Heart right ventricle (tissue), 16 donors: Measurements from ENCODE around the gene RMI2. TPM values are rescaled to one million over a fixed set of nuclear protein-coding genes. Genes with fewer than 3 reads are reported as not detected.

Source experiments
- ATAC-seq, 8 donors: fragments of 200-7000 bp; cut with Tn5 transposase; one replicate each; pipeline ENCODE4 v1.9.1; 2020; ENCODE audit warnings: mild to moderate bottlenecking in 8 of 8, moderate library complexity in 8 of 8, moderate number of reproducible peaks in 1 of 8
- DNase-seq, 2 donors: peaks; one replicate each; pipeline ENCODE4 v3.0.0-alpha.2; 2020
- H3K27ac ChIP-seq, 10 donors: fragments of 200-600 bp; sonication (generic) in 2 of 10; one replicate each; pipeline versions ENCODE4 v1.5.0 to v1.8.0; 2020 to 2022; ENCODE audit warnings: mild to moderate bottlenecking in 3 of 10
- H3K27me3 ChIP-seq, 7 donors: fragments of 200-600 bp; one replicate each; pipeline ENCODE4 v1.8.0; 2021 to 2022; ENCODE audit warnings: mild to moderate bottlenecking in 2 of 7
- H3K36me3 ChIP-seq, 9 donors: fragments of 200-600 bp; sonication (generic) in 1 of 9; one replicate each; pipeline versions ENCODE4 v1.5.0 to v1.8.0; 2020 to 2022; ENCODE audit warnings: mild to moderate bottlenecking in 2 of 9
- H3K4me1 ChIP-seq, 9 donors: fragments of 200-600 bp; sonication (generic) in 1 of 9; one replicate each; pipeline versions ENCODE4 v1.5.0 to v1.8.0; 2020 to 2022; ENCODE audit warnings: mild to moderate bottlenecking in 4 of 9
- H3K4me3 ChIP-seq, 10 donors: fragments of 200-600 bp; sonication (generic) in 2 of 10; one replicate each; pipeline versions ENCODE4 v1.5.0 to v1.8.0; 2020 to 2022; ENCODE audit warnings: mild to moderate bottlenecking in 7 of 10, moderate library complexity in 2 of 10
- H3K9me3 ChIP-seq, 11 donors: fragments of 200-600 bp in 10 of 11; sonication (generic) in 2 of 11; one replicate each; pipeline versions ENCODE4 v1.5.0 to v1.8.0; 2013 to 2022; ENCODE audit warnings: mild to moderate bottlenecking in 2 of 11, control low read depth in 1 of 11, moderate library complexity in 1 of 11
- WGBS, 2 donors: extraction: QIAGEN DNeasy Blood & Tissue Kit; methylation state at CpG; one replicate each; pipeline ENCODE4 v1.1.7; 2013; ENCODE audit warnings: inconsistent platforms in 1 of 2; 5-methylcytosine and 5-hydroxymethylcytosine counted together
- intact Hi-C, 10 donors: fragments of 100-400 bp; cut with DNase I; formaldehyde crosslinking; loops; one replicate each; pipeline versions ENCODE4 v1.11.1 to v1.14.2; 2022
- polyA plus RNA-seq, 2 donors: library from polyadenylated mRNA; stranded (reverse); fragments of 200-250 nt; gene quantifications; one replicate each; pipeline ENCODE4 v1.2.3, GENCODE V29; 2013
- total RNA-seq, 10 donors: library from RNA; stranded (reverse); fragmentation: NEBNext Ultra II Directional in 3 of 10; extraction: Animal tissue kit (Norgen Biotek cat#: 25700) in 3 of 10; gene quantifications; one replicate each; pipeline versions ENCODE4 v1.2.1 to v1.2.4, GENCODE V29; 2021 to 2023
- TF ChIP-seq, protein P1 (sequence below), 9 donors: fragments of 200-600 bp; sonication (generic) in 2 of 9; IDR thresholded peaks; one replicate each; pipeline versions ENCODE4 v1.5.0 to v1.8.0; 2021 to 2022; ENCODE audit warnings: antibody characterized with exemption in 9 of 9, mild to moderate bottlenecking in 5 of 9, moderate library complexity in 1 of 9
- donor health status: Arrhythmogenic right ventricular cardiomyopathy.
- donor health status: ischemic (EF 13 %, LVEDD 7.1; RV severe dilation, severe dysfunction).
- donor health status: healthy with polysubstance abuse.
- donor health status: DM: no; HTN: yes; CAD: no.
- donor health status: DM: no; HTN: no; CAD: no.
- donor health status: ischemic (EF 25% LVEDD 6.9; RV normal size, moderate dysfunction).
- donor health status: ischemic (EF 25% LVEDD 5.7; RV mildly dilated, moderate dysfunction).
- donor health status: healthy.
- donor health status: DM: yes; HTN: yes; CAD: no.
- donor health status: Ischemic cardiomyopathy.
- donor health status: ischemic (EF 35%, LVEDD 5.7; RV mildly dilated, moderate dysfunction).
- donor health status: nonischemic (EF 11% LVEDD 7.7; RV severe dilation, severe dysfunction).
- donor health status: DM: yes; HTN: yes; CAD: no.
- donor health status: PGD.
- donor health status: ischemic (EF 29% LVEDD 5.4; RV normal size, mild dysfunction).
- donor health status: nonischemic (EF 23%, LVEDD 6.1; RV moderate dilation, normal function).

RMI2 gene
- total and polyA plus RNA-seq, 12 donors = 0.22 to 3.8 (median 1.1) TPM

DNA sequence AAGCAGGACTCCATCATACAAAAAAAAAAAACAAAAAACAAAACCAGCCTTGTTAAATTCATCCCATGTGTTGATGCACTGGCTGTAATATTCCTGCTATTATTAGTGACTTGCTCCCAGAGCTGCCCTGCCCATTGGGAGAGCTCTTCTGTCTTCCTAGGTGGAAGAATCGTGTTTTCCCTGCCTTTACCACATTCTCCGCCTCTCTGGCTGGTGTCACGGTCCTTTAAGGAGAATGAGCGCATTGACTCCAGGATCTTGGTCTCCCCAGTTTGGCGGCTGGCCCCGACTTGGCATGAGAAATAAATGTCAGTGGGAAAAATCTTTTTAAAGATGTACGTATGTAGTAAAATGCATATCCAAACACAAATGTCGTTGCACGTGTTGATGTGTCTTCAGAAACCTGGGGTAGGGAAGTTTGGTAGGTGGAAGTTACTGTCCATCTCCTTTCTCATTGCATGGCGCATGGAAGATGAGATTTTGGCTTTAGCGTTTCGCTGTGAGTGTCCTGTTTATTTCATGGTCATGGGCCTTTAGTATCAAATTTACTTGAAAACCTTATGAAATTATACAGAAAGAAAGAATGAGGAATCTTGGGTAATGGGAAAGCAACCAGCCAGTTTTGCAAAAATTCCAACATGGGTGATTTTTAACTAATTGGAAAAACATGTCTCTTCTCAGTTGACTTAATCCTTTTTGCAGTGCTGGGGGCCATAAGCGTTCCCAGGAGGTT is 15.5 kb downstream of the RMI2 start:
- Histone ChIP-seq H3K4me1 (peaks cover 8 to 82% (median 41%) of the 10 kb centered on the region in 9 donors), H3K9me3 (no peaks in the 10 kb centered on the region), H3K36me3 (no peaks in the 10 kb centered on the region), H3K27ac (no peak overlapping the region), H3K4me3 (no peak overlapping the region), H3K27me3 (peaks cover 0 to 65% (median 0%) of the 10 kb centered on the region in 7 donors)
- intact Hi-C loops = no loop called here
- TF ChIP-seq, protein P1, sequence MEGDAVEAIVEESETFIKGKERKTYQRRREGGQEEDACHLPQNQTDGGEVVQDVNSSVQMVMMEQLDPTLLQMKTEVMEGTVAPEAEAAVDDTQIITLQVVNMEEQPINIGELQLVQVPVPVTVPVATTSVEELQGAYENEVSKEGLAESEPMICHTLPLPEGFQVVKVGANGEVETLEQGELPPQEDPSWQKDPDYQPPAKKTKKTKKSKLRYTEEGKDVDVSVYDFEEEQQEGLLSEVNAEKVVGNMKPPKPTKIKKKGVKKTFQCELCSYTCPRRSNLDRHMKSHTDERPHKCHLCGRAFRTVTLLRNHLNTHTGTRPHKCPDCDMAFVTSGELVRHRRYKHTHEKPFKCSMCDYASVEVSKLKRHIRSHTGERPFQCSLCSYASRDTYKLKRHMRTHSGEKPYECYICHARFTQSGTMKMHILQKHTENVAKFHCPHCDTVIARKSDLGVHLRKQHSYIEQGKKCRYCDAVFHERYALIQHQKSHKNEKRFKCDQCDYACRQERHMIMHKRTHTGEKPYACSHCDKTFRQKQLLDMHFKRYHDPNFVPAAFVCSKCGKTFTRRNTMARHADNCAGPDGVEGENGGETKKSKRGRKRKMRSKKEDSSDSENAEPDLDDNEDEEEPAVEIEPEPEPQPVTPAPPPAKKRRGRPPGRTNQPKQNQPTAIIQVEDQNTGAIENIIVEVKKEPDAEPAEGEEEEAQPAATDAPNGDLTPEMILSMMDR (IDR thresholded peaks at IDR 0.05) = no peak
- DNase-seq (no peak), ATAC-seq (no peak)
- WGBS, 2 donors = 82% methylated on average over 13 of the region's 13 CpGs

DNA sequence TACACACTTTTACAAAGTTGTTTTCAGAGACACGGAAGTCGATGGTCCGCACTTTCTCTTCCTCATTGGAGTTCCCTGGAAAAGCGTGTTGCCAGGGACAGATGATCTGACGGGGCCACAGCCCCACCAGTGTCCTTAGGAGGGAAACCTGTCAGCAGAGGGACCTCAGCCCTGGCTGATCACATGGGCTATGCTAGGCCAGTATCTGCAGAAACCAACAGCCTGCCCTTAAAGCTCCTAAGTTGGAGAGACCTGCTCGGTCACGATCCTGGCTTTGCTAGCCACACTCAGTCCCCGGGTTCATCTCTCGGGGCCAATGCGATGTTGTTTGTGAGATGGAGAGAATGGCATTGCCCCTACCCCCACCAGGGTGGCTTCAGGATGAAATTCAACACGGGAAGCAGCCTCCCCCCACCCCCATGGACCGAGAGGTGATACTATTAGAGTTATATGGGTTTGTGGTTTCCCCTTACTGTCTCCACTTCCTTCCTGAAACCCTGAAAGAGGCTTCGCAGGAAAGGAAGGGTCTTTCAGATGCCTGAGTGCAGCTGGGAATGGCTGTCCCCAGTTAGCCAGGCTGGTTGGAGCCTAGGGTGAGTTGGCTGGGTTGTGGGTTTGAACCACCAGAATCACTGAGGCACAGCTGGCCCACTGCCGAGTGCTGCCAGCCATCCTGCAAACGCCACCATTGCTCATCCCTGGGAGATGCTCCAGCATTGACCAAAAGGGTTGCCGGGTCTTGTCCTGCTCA is 16.6 kb downstream of the RMI2 start:
- 64 to 66% methylated on average over 16 of the region's 16 CpGs for WGBS, 2 donors
- Histone ChIP-seq H3K9me3 (no peaks in the 10 kb centered on the region), H3K4me3 (peak overlapping the region in 1 of 10 donors; percentile 22), H3K4me1 (peaks cover 8 to 74% (median 33%) of the 10 kb centered on the region in 9 donors), H3K36me3 (no peaks in the 10 kb centered on the region), H3K27ac (no peak overlapping the region), H3K27me3 (peaks cover 0 to 64% (median 0%) of the 10 kb centered on the region in 7 donors)
- DNase-seq (no peak), ATAC-seq (no peak)
- TF ChIP-seq, protein P1 (IDR thresholded peaks at IDR 0.05) = no peak
- intact Hi-C loops = no loop called here

DNA sequence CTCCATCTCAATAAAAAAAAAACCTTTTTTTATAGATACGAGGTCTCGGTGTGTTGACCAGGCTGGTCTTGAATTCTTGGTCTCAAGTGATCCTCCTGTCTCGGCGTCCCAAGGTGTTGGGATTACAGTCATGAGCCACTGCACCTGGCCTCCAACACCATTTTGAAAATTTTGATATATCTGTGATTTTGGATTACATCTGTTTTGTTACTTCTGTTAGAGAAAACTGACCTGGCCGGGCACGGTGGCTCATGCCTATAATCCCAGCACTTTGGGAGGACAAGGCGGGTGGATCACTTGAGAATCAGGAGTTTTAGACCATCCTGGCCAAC is 18.6 kb downstream of the RMI2 start:
- DNase-seq (no peak), ATAC-seq (no peak)
- 69 to 84% methylated on average over 7 of the region's 7 CpGs for WGBS, 2 donors
- peaks cover 0 to 44% (median 0%) of the 10 kb centered on the region in 7 donors for H3K27me3 ChIP-seq
- peak overlapping the region in 2 of 10 donors; percentile 29 to 35 for H3K27ac ChIP-seq
- no peak overlapping the region for H3K4me3 ChIP-seq
- peaks cover 0 to 56% (median 16%) of the 10 kb centered on the region in 9 donors for H3K4me1 ChIP-seq
- no peaks in the 10 kb centered on the region for H3K36me3 ChIP-seq
- TF ChIP-seq, protein P1 (IDR thresholded peaks at IDR 0.05) = no peak
- intact Hi-C loops = no loop called here
- no peaks in the 10 kb centered on the region for H3K9me3 ChIP-seq

DNA sequence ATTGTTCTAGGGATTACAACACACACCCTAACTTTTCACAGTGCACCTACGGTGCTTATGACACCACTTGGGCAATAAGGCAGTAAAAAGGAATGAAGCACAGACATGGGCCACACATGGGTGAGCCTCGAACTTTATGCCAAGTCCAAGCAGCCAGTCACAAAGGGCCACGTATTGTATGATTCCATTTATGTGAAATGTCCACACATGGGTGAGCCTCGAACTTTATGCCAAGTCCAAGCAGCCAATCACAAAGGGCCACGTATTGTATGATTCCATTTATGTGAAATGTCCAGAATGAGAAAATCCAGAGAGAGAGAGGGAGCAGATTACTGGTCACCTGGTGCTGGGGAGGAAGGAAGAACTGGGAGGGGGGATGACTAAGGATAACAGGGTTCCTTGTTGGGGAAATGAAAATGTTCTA is 22.2 kb downstream of the RMI2 start:
- no peak for ATAC-seq
- TF ChIP-seq, protein P1 (IDR thresholded peaks at IDR 0.05) = no peak
- Histone ChIP-seq H3K9me3 (no peaks in the 10 kb centered on the region), H3K36me3 (no peaks in the 10 kb centered on the region), H3K27me3 (peaks cover 0 to 18% (median 0%) of the 10 kb centered on the region in 7 donors), H3K4me1 (peaks cover 0 to 39% (median 16%) of the 10 kb centered on the region in 9 donors), H3K4me3 (no peak overlapping the region), H3K27ac (no peak overlapping the region)
- WGBS, 2 donors = 89 to 91% methylated on average over 5 of the region's 5 CpGs
- DNase-seq = no peak
- intact Hi-C loops = no loop called here
